ENCODE data around the gene FUCA2.
A peak's percentile ranks its signal among the peaks of the same experiment; 100 is the strongest.

FUCA2 gene, protein sequence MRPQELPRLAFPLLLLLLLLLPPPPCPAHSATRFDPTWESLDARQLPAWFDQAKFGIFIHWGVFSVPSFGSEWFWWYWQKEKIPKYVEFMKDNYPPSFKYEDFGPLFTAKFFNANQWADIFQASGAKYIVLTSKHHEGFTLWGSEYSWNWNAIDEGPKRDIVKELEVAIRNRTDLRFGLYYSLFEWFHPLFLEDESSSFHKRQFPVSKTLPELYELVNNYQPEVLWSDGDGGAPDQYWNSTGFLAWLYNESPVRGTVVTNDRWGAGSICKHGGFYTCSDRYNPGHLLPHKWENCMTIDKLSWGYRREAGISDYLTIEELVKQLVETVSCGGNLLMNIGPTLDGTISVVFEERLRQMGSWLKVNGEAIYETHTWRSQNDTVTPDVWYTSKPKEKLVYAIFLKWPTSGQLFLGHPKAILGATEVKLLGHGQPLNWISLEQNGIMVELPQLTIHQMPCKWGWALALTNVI

GRCh38 chr6:143510991-143511891 is at the start of gene FUCA2:
Gene FUCA2 (minus strand): TSS chr6:143511720. CDS start chr6:143511634, 86 bp downstream.
- peak; percentile 46 to 59 for DNase-seq (ENCODE audit: low read depth in 2 of 2)

DNA sequence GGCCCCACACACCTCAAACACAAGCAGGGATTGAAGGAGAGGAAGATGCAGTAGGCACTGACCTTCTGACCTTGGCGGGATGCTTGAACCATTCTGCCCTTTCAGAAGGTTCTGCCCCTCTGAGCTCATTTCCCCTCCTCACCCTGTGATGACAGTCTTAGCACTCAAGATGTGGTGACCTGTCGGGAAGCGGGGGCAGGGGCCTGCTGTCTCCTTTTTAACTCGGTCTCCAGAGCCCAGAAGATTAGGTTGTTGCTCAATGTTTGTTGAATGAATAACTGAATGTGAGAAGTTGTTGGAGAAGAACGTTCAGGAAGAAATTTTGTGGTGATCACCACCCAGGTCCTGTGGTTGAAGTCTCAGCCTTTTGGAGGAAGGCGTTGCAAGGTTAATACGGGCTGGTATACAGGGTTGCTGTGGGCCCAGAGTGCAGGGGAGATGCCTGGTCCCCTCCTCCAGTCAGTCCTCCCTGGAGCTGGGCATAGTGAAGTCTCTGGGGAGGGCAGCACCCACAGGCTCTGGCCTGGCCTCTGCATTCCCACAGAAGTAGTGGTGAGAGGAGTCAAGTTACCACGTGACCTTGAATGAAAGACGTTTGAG is 49.7 kb upstream of the FUCA2 start:
- no peak for DNase-seq (ENCODE audit: low read depth in 2 of 2)

GRCh38 chr6:143559051-143559660 is 47.6 kb upstream of the FUCA2 start:
- no peak for DNase-seq (ENCODE audit: low read depth in 2 of 2)

GRCh38 chr6:143556529-143556928 is 45.0 kb upstream of the FUCA2 start:
- no peak for DNase-seq (ENCODE audit: low read depth in 2 of 2)

- no peak for DNase-seq (ENCODE audit: low read depth in 2 of 2)
Observed at GRCh38 chr6:143555582-143555981, 44.1 kb upstream of the FUCA2 start.

DNA sequence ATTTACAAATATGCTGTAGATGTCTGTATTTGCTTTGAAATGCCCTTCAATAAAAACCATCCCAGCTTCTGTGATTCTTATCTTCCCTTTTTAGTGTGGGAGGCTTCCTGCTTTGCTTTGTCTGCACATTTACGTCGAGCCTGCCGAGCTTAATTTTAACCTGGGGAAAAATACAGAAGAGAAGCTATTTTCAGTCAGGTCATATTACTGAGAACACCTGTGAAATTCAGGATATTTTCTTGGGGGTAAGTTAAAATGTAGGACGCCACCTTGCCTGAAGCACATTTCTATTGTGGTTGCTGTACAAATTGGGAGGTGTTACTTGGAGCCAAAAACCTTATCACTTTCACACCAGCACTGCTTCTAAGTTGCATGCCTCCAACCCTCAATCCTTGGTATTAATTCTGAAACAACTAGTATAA is 43.6 kb upstream of the FUCA2 start:
- DNase-seq (ENCODE audit: low read depth in 2 of 2), result no peak

GRCh38 chr6:143553337-143553736 is 41.8 kb upstream of the FUCA2 start:
- no peak for DNase-seq (ENCODE audit: low read depth in 2 of 2)

- no peak for DNase-seq (ENCODE audit: low read depth in 2 of 2)
Observed at GRCh38 chr6:143549949-143550268, 38.4 kb upstream of the FUCA2 start.

DNA sequence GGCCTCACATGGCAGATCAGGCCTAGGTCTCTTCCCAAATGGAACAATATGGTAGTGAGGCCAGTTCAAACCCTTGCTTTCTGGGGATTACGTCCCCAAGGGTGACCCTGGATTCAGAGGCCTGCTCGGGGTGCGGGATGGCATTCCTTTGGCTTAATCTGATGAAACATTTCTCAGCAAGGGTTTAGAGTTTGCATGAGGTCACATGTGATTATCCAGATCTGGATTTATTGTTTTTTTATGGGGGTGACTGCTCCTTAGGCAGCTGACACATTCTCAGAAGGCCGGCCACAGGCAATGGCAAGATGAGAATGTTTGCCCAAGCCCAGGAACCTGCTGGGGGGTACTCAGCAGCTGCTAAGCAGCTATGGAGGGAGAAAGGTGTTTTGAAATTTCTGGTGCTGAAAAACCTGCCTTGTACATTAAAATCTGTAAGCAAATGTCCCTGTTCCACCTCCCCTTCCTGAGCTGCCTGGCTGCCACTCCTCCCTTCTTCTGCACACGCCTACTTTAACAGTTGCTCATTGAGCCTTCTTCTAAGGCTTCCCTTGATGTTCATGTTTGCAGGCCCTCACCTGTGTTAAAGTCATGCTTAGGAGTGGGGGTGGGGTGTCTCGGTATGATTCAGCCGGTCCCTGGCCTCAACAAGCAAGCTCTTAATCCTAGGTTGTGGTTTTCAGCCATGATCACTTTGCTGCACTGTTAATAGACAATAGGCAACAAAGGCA is 37.9 kb upstream of the FUCA2 start:
- peak in 1 of 2 experiments; percentile 29 for DNase-seq (ENCODE audit: low read depth in 2 of 2)

GRCh38 chr6:143546599-143546998 is 35.1 kb upstream of the FUCA2 start:
- no peak for DNase-seq (ENCODE audit: low read depth in 2 of 2)

GRCh38 chr6:143545976-143546547 is 34.5 kb upstream of the FUCA2 start:
- DNase-seq (ENCODE audit: low read depth in 2 of 2), result no peak

DNA sequence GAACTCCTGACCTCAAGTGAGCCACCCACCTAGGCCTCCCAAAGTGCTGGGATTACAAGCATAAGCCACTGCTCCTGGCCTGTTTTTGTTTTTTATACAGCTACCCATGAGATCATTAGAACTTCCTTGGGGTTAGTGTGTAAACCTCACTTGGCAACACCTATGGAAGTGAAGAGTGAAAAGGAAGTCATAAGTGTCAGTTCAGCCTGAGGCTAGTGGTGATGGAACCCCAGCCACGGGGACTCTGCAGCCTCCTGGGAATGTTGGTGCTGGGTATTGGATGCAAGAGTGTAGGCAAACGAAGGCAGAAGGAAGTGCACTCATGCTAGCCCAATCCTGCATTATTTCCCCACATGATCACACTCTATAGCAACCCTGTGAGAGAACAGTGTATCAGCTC is 33.6 kb upstream of the FUCA2 start:
- no peak for DNase-seq (ENCODE audit: low read depth in 2 of 2)

DNA sequence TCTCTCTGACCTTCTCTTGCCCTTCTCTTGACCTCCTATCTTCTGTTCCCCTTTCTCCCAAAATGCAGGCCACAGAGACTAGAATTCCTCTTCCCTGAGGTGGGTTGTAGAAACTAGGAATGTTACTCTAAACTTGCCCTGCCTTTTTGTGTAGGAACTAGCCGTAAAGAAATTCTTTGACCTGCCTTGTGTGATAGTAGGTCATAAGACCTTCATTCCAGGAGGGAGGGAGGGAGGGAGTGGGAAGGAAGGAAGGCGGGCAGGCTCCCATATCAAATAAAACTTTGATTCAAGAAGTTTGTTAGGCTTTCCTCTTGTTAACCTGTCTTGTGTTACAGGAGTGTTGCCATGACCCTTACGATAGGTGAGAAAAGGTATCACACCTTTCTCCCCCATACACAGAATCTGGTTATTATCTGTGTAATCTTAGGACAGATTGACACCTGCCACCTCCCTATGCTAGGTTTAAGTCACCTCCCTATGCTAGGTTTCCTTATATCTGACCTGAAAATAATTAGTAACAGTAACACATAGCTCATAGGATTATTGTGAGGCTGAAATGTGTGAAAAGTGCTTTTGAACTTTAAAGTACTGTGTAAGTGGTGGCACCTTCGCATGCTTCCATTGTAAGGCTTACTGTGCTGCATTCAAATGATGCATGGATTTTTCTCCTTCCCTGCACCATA is 32.6 kb upstream of the FUCA2 start:
- no peak for DNase-seq (ENCODE audit: low read depth in 2 of 2)

- no peak for DNase-seq (ENCODE audit: low read depth in 2 of 2)
Observed at GRCh38 chr6:143543435-143543834, 31.9 kb upstream of the FUCA2 start.

DNA sequence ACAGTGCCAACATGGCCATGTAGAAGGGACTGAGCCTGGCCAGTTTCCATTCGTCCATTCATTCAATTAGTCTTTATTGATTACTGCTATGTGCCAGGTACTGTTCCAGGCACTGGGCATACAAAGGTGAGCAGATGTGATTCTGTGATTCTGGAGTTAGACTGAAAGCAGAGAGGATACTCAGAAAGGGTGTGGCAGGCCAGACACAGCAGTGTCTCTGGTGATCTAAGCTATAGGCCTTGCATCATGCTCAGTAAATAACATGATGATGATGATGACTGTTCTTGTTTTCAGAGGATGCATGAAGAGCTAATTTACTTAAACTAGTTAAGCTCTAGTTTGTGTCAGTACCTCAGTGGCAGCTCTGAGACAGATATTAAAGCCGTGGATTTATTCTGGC is 31.4 kb upstream of the FUCA2 start:
- no peak for DNase-seq (ENCODE audit: low read depth in 2 of 2)

GRCh38 chr6:143540192-143540591 is 28.7 kb upstream of the FUCA2 start:
- no peak for DNase-seq (ENCODE audit: low read depth in 2 of 2)

DNA sequence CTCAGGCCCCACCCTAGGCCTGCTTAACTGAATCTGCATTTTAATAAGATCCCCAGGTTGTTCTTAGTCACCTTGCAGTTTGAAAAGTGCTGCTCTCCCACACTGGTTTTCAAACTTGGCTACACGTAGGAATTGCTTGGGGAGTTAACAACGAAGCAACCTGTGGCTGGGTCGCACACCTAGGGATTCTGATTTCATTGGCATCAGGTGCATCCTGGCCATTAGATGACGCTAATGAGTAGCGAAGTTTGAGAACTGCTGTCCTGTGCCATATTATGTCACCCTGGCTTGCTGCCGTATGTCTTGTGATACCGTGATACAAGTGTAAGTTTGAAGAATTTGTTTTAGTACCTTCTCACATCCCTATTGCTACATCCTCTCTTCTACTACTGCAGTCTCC is 28.2 kb upstream of the FUCA2 start:
- no peak for DNase-seq (ENCODE audit: low read depth in 2 of 2)

DNA sequence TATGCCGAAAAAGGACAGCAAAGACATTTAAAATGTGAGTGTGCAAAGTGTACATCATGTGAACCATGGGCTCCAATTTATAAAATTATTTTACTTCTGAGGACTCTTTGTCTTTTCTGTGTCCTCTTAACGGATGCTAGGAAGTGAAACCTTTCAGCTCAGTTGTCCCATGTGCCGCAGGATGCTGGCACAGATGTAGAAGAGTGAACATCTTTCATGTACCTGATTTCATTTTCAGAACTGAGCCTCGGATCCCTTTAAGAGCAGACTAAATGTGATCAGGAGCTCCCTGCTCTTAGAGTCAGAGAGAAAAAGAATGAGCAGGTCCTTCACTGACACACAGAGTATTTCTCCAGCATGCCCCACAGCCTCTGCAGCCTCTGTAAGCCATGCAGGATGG is 27.6 kb upstream of the FUCA2 start:
- no peak for DNase-seq (ENCODE audit: low read depth in 2 of 2)

GRCh38 chr6:143538374-143538773 is 26.9 kb upstream of the FUCA2 start:
- DNase-seq (ENCODE audit: low read depth in 2 of 2), result no peak
